Tibial nerve (tissue), 4 donors: ENCODE results near the gene UGT1A1.

ENCODE experiments used
- CTCF ChIP-seq, 5 experiments: fragments of 200-600 bp in 3 of 5; fragments of 450-650 bp in 2 of 5; sonication (generic) in 3 of 5; IDR thresholded peaks; one replicate each; pipeline ENCODE4 v1.5.1; 2016 to 2019; ENCODE audit warnings: antibody characterized with exemption in 5 of 5, mild to moderate bottlenecking in 3 of 5, moderate library complexity in 2 of 5
- EP300 ChIP-seq, 2 donors: sonication (generic); formaldehyde crosslinking; IDR thresholded peaks; one replicate each; pipeline ENCODE4 v1.6.1; 2017; ENCODE audit warnings: antibody characterized with exemption in 2 of 2, mild to moderate bottlenecking in 1 of 2
- POLR2A ChIP-seq, 2 donors: fragments of 450-650 bp; IDR thresholded peaks; one replicate each; pipeline ENCODE4 v1.6.1; 2017; ENCODE audit warnings: antibody characterized with exemption in 2 of 2, mild to moderate bottlenecking in 2 of 2, moderate library complexity in 2 of 2

- TF ChIP-seq CTCF (IDR thresholded peaks at IDR 0.05) (no peak), POLR2A (IDR thresholded peaks at IDR 0.05) (no peak), EP300 (IDR thresholded peaks at IDR 0.05) (no peak)
Measured at GRCh38 chr2:233799716-233800115, 39.6 kb downstream of the UGT1A1 start.
